Suprapubic skin (tissue), 3 donors: ENCODE data around the gene APOL1.

Source experiments
- CTCF ChIP-seq, 2 donors: fragments of 200-600 bp in 1 of 2; fragments of 450-650 bp in 1 of 2; sonication (generic) in 1 of 2; IDR thresholded peaks; one replicate each; pipeline ENCODE4 v1.5.1; 2016 to 2019; ENCODE audit warnings: antibody characterized with exemption in 2 of 2, mild to moderate bottlenecking in 1 of 2, moderate library complexity in 1 of 2
- EP300 ChIP-seq: sonication (generic); formaldehyde crosslinking; IDR thresholded peaks from one replicate; pipeline ENCODE4 v1.6.1; 2017; ENCODE audit warnings: antibody characterized with exemption

- TF ChIP-seq EP300, result no peak
- TF ChIP-seq CTCF (IDR thresholded peaks at IDR 0.05), result no peak
Observed at GRCh38 chr22:36233796-36234195, 19.1 kb upstream of the APOL1 start.
